Naive thymus-derived CD8-positive, alpha-beta T cell (primary cell): ENCODE measurements around the gene ILK. TPM values are rescaled to one million over a fixed set of nuclear protein-coding genes. Genes with fewer than 3 reads are reported as not detected.
A peak's percentile ranks its signal among the peaks of the same experiment; 100 is the strongest.

Experiments
- ATAC-seq, 2 donors: fragments of 150-1000 bp; cut with Tn5 transposase in 1 of 2; sonication (Bioruptor Pico), chemical (Tn5 transposase) in 1 of 2; 1 replicate in 1 of 2; 2 replicates in 1 of 2; pipeline ENCODE4 v1.10.0; 2021; ENCODE audit warnings: mild to moderate bottlenecking in 2 of 2, moderate library complexity in 2 of 2
- POLR2A ChIA-PET: fragments of 350-600 bp; sonication (Branson Sonifier 250); formaldehyde crosslinking; loops from one replicate; lab custom pipeline; 2021; ENCODE audit warnings: antibody characterized with exemption; lab: Charles Lee
- DNase-seq, 10 donors: peaks; one replicate each; pipeline versions ENCODE4 v3.0.0 to v3.0.0-alpha.2; 2020 to 2022
- H3K27ac Mint-ChIP-seq, 10 donors: one replicate each; pipeline ENCODE4 v1.8.0; 2020 to 2022; ENCODE audit warnings: mild to moderate bottlenecking in 10 of 10, mixed read lengths in 10 of 10, moderate library complexity in 4 of 10, inconsistent platforms in 1 of 10
- H3K27me3 Mint-ChIP-seq, 5 donors: one replicate each; pipeline ENCODE4 v1.8.0; 2021 to 2022; ENCODE audit warnings: mixed read lengths in 5 of 5
- H3K36me3 Mint-ChIP-seq, 3 donors: one replicate each; pipeline ENCODE4 v1.8.0; 2020 to 2022; ENCODE audit warnings: mixed read lengths in 3 of 3, mild to moderate bottlenecking in 2 of 3, inconsistent platforms in 1 of 3
- H3K4me1 Mint-ChIP-seq, 4 donors: one replicate each; pipeline ENCODE4 v1.8.0; 2021 to 2022; ENCODE audit warnings: mixed read lengths in 4 of 4
- H3K4me3 Mint-ChIP-seq, 10 donors: one replicate each; pipeline ENCODE4 v1.8.0; 2020 to 2022; ENCODE audit warnings: mild to moderate bottlenecking in 10 of 10, mixed read lengths in 10 of 10, moderate library complexity in 6 of 10, inconsistent platforms in 1 of 10
- H3K9me3 Mint-ChIP-seq, 9 donors: one replicate each; pipeline ENCODE4 v1.8.0; 2020 to 2022; ENCODE audit warnings: mixed read lengths in 9 of 9, mild to moderate bottlenecking in 3 of 9, inconsistent platforms in 1 of 9, moderate library complexity in 1 of 9
- polyA plus RNA-seq, 3 donors: library from polyadenylated mRNA; unstranded; fragments of 300-500 nt; fragmentation: Illumina TruSeq; gene quantifications; one replicate each; pipeline ENCODE4 v1.2.3, GENCODE V29; 2021
- total RNA-seq, 8 experiments: library from RNA in 2 of 8; stranded (reverse) in 2 of 8; gene quantifications; one replicate each; pipeline ENCODE4 v1.2.3 and lab custom pipeline; 2021 to 2026

ILK gene
- total and polyA plus RNA-seq, 5 experiments from 2014 or later = 63.7 to 93.5 (median 72.5) TPM

- POLR2A ChIA-PET = interaction anchor here (1.2 to 4.3 kb wide), 2 partner anchors 11 to 17 kb away, joined by 4 to 18 read pairs; partner anchors contain the start of gene TPP1
- Mint-ChIP-seq H3K36me3 (peaks cover 0 to 26% (median 3%) of the 10 kb centered on the region in 3 donors), H3K4me1 (peaks cover 2 to 18% (median 6%) of the 10 kb centered on the region in 4 donors), H3K4me3 (no peak overlapping the region), H3K27ac (no peak overlapping the region), H3K27me3 (no peaks in the 10 kb centered on the region), H3K9me3 (no peaks in the 10 kb centered on the region)
- DNase-seq = no peak
- no peak for ATAC-seq
Observed at GRCh38 chr11:6636480-6636879, 32.9 kb downstream of the ILK start.

GRCh38 chr11:6637871-6638270 lies 34.3 kb downstream of the ILK start:
- H3K27me3 Mint-ChIP-seq = no peaks in the 10 kb centered on the region
- DNase-seq (no peak), ATAC-seq (no peak)
- peaks cover 2 to 8% (median 6%) of the 10 kb centered on the region in 4 donors for H3K4me1 Mint-ChIP-seq
- POLR2A ChIA-PET = interaction anchor here (1.2 to 4.3 kb wide), 2 partner anchors 10 to 19 kb away, joined by 4 to 18 read pairs; partner anchors contain the start of gene TPP1
- H3K27ac Mint-ChIP-seq = no peak overlapping the region
- H3K4me3 Mint-ChIP-seq = no peak overlapping the region
- no peaks in the 10 kb centered on the region for H3K9me3 Mint-ChIP-seq
- peaks cover 0 to 19% (median 0%) of the 10 kb centered on the region in 3 donors for H3K36me3 Mint-ChIP-seq

GRCh38 chr11:6638429-6638828 lies 34.9 kb downstream of the ILK start:
- Mint-ChIP-seq H3K27ac (no peak overlapping the region), H3K4me1 (peaks cover 2 to 8% (median 5%) of the 10 kb centered on the region in 4 donors), H3K4me3 (no peak overlapping the region), H3K36me3 (peaks cover 0 to 13% (median 0%) of the 10 kb centered on the region in 3 donors), H3K27me3 (no peaks in the 10 kb centered on the region), H3K9me3 (no peaks in the 10 kb centered on the region)
- ATAC-seq (no peak), DNase-seq (no peak)
- POLR2A ChIA-PET = interaction anchor here (0.8 to 4.3 kb wide), 4 partner anchors 9 to 26 kb away, joined by 3 to 18 read pairs (median 6); partner anchors contain the start of gene TAF10

- no peak for ATAC-seq
- no peak overlapping the region for H3K4me3 Mint-ChIP-seq
- POLR2A ChIA-PET = interaction anchor here (1.5 to 1.8 kb wide), 3 partner anchors 21 to 42 kb away, joined by 6 to 7 read pairs (median 6); partner anchors contain the start of genes MRPL17, TAF10 and TPP1
- H3K36me3 Mint-ChIP-seq = peaks cover 0 to 10% (median 0%) of the 10 kb centered on the region in 3 donors
- DNase-seq = no peak
- H3K27ac Mint-ChIP-seq = no peak overlapping the region
- no peaks in the 10 kb centered on the region for H3K27me3 Mint-ChIP-seq
- no peaks in the 10 kb centered on the region for H3K9me3 Mint-ChIP-seq
- H3K4me1 Mint-ChIP-seq = peaks cover 2 to 10% (median 7%) of the 10 kb centered on the region in 4 donors
Observed at GRCh38 chr11:6640036-6640984, 36.7 kb downstream of the ILK start.

GRCh38 chr11:6640985-6641701 lies 37.6 kb downstream of the ILK start:
- no peak for DNase-seq
- Mint-ChIP-seq H3K27ac (no peak overlapping the region), H3K4me3 (no peak overlapping the region), H3K27me3 (no peaks in the 10 kb centered on the region), H3K36me3 (peaks cover 0 to 10% (median 0%) of the 10 kb centered on the region in 3 donors), H3K9me3 (no peaks in the 10 kb centered on the region), H3K4me1 (peaks cover 2 to 17% (median 7%) of the 10 kb centered on the region in 4 donors)
- POLR2A ChIA-PET = no interaction called here
- ATAC-seq = no peak

GRCh38 chr11:6642957-6643356 lies 39.4 kb downstream of the ILK start:
- Mint-ChIP-seq H3K27ac (no peak overlapping the region), H3K9me3 (no peaks in the 10 kb centered on the region), H3K4me3 (no peak overlapping the region), H3K4me1 (peaks cover 2 to 17% (median 7%) of the 10 kb centered on the region in 4 donors), H3K36me3 (peaks cover 0 to 10% (median 0%) of the 10 kb centered on the region in 3 donors), H3K27me3 (no peaks in the 10 kb centered on the region)
- ATAC-seq = no peak
- POLR2A ChIA-PET = interaction anchor here (0.8 to 1.7 kb wide), 5 partner anchors 10 to 31 kb away, joined by 3 to 6 read pairs (median 3); partner anchors contain the start of genes TAF10 and TPP1
- no peak for DNase-seq

- Mint-ChIP-seq H3K27ac (no peak overlapping the region), H3K4me1 (peaks cover 0 to 12% (median 0%) of the 10 kb centered on the region in 4 donors), H3K9me3 (no peaks in the 10 kb centered on the region), H3K4me3 (no peak overlapping the region), H3K36me3 (no peaks in the 10 kb centered on the region), H3K27me3 (no peaks in the 10 kb centered on the region)
- POLR2A ChIA-PET = interaction anchor here (1.1 to 5.6 kb wide), 5 partner anchors 9 to 36 kb away, joined by 4 to 38 read pairs (median 18); partner anchors contain the start of genes TAF10 and TPP1
- DNase-seq (no peak), ATAC-seq (no peak)
Observed at GRCh38 chr11:6646071-6646470, 42.5 kb downstream of the ILK start.

GRCh38 chr11:6646576-6646917 lies 43.0 kb downstream of the ILK start:
- Mint-ChIP-seq H3K27me3 (no peaks in the 10 kb centered on the region), H3K4me1 (peaks cover 0 to 12% (median 0%) of the 10 kb centered on the region in 4 donors), H3K27ac (no peak overlapping the region), H3K36me3 (no peaks in the 10 kb centered on the region), H3K9me3 (no peaks in the 10 kb centered on the region), H3K4me3 (no peak overlapping the region)
- POLR2A ChIA-PET = interaction anchor here (0.5 to 5.6 kb wide), 14 partner anchors 9 to 230 kb away, joined by 3 to 38 read pairs (median 6); partner anchors contain the start of genes DCHS1, MRPL17, TAF10 and TPP1
- no peak for DNase-seq
- ATAC-seq = peak in 1 of 2 donors; percentile 19

- H3K4me3 Mint-ChIP-seq = no peak overlapping the region
- POLR2A ChIA-PET = interaction anchor here (0.5 to 5.6 kb wide), 16 partner anchors 9 to 230 kb away, joined by 3 to 38 read pairs (median 4); partner anchors contain the start of genes ARFIP2, DCHS1, MRPL17 and TAF10
- no peaks in the 10 kb centered on the region for H3K36me3 Mint-ChIP-seq
- H3K27me3 Mint-ChIP-seq = no peaks in the 10 kb centered on the region
- peak in 7 of 10 donors; percentile 18 to 45 (median 37) for DNase-seq
- no peak overlapping the region for H3K27ac Mint-ChIP-seq
- ATAC-seq = peak; percentile 73 to 78
- peaks cover 0 to 12% (median 0%) of the 10 kb centered on the region in 4 donors for H3K4me1 Mint-ChIP-seq
- no peaks in the 10 kb centered on the region for H3K9me3 Mint-ChIP-seq
Observed at GRCh38 chr11:6646918-6647679, 43.5 kb downstream of the ILK start.

- H3K9me3 Mint-ChIP-seq = no peaks in the 10 kb centered on the region
- no peaks in the 10 kb centered on the region for H3K36me3 Mint-ChIP-seq
- DNase-seq = no peak
- ATAC-seq = no peak
- POLR2A ChIA-PET = interaction anchor here (0.9 to 5.6 kb wide), 11 partner anchors 8 to 166 kb away, joined by 3 to 38 read pairs (median 8); partner anchors contain the start of genes ARFIP2, DCHS1, MRPL17 and TAF10
- H3K4me1 Mint-ChIP-seq = peaks cover 0 to 12% (median 0%) of the 10 kb centered on the region in 4 donors
- H3K27me3 Mint-ChIP-seq = no peaks in the 10 kb centered on the region
- H3K4me3 Mint-ChIP-seq = no peak overlapping the region
- H3K27ac Mint-ChIP-seq = no peak overlapping the region
Observed at GRCh38 chr11:6647836-6648235, 44.3 kb downstream of the ILK start.

- Mint-ChIP-seq H3K27ac (no peak overlapping the region), H3K4me3 (no peak overlapping the region), H3K4me1 (peaks cover 0 to 12% (median 0%) of the 10 kb centered on the region in 4 donors), H3K27me3 (no peaks in the 10 kb centered on the region), H3K9me3 (no peaks in the 10 kb centered on the region), H3K36me3 (no peaks in the 10 kb centered on the region)
- no peak for DNase-seq
- ATAC-seq = no peak
- POLR2A ChIA-PET = interaction anchor here (0.6 to 5.6 kb wide), 10 partner anchors 11 to 235 kb away, joined by 3 to 38 read pairs (median 5); partner anchors contain the start of genes MRPL17, TAF10 and TPP1
Observed at GRCh38 chr11:6648501-6648900, 44.9 kb downstream of the ILK start.
